DMS53 (cell line): ENCODE results near the gene CD300LF.

Source experiments
- DNase-seq: peaks from one replicate; lab custom pipeline; 2025; lab: John Stamatoyannopoulos, UW

The CD300LF gene

GRCh38 chr17:74712756-74713155 lies at the start of gene CD300LF:
Gene CD300LF (minus strand): TSS chr17:74712923. CDS start chr17:74712866, 57 bp downstream.
- DNase-seq = no peak

GRCh38 chr17:74761931-74762330 lies 49.2 kb upstream of the CD300LF start:
- no peak for DNase-seq

DNA sequence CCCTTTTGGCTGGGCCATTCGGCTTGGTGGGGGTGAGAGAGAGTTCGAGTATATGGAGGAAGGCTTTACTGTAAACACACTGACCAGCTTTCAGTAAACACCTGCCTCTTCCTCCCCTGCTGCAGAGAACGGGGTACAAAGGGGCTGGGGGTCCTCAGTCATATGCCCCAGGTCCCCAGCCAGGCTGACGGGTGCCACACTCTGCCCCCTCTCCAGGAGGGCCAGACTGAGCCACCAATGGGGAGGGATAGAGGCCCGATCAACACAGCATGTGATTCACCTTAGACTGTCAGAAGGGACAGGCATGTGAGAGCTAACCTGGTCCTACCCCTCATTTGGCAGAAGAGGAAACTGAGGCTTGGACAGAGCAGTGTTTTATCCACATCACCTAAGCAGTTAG lies 48.7 kb upstream of the CD300LF start:
- DNase-seq = no peak

- no peak for DNase-seq
Observed at GRCh38 chr17:74760404-74761105, 47.8 kb upstream of the CD300LF start.

DNA sequence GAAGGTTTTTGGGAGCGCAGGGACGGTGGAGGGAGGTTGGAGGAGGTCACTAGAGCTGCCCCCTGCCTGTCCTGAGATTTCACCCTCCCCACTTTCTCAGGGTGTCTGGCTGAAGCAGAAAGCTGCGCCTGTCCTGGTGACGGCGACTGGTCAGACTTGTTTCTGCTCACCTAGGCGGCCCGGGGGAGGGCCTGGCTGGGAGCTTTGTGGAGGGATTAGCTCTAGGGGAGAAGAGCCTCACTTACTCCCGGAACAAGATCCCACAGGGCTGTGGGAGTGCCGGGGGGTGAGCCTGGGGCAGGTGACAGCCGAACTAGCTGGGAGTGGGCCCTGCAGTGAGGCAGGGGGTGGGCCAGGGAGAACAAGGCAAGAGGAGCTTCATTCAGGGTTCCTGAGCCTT lies 47.2 kb upstream of the CD300LF start:
- DNase-seq = peak; percentile 70

- peak; percentile 33 for DNase-seq
Observed at GRCh38 chr17:74759243-74759801, 46.6 kb upstream of the CD300LF start.

DNA sequence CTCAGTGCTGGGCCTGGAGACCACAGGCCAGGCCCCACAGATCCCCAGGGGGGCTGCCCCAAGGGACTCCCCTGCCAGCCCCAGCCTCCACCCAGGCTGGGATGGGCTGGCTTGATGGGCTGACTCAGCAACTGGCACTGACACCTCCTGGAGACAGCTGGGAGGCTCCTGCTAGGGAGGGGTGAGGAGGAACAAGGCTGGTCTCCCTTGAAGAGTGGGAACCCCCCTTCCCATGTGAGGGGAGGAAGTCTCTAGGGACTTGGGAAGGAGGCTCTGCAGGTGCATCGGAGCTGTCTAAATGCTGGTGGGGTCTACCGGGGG lies 46.1 kb upstream of the CD300LF start:
- DNase-seq = no peak

GRCh38 chr17:74757931-74758847 lies 45.5 kb upstream of the CD300LF start:
- DNase-seq = no peak

DNA sequence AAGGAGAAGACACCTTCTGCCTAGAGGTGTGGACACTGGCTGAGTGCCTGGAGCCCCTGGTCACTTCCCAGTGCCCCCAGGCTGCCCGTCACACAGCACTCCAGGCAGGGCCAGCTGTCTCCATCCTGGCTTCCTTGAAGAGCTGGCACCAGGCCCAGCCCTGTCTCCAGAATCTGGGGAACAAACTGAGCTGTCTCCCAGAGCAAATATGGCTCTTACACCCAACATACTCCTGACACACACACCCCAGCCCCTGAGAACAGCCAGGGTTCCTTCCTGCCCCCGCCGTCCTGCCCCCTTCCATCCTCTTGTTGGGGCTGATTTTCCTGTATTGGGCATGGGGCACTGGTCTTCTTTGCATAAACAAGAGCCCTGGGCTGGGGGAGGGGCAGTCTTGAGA lies 44.8 kb upstream of the CD300LF start:
- no peak for DNase-seq

- no peak for DNase-seq
Observed at GRCh38 chr17:74756891-74757290, 44.2 kb upstream of the CD300LF start.

DNA sequence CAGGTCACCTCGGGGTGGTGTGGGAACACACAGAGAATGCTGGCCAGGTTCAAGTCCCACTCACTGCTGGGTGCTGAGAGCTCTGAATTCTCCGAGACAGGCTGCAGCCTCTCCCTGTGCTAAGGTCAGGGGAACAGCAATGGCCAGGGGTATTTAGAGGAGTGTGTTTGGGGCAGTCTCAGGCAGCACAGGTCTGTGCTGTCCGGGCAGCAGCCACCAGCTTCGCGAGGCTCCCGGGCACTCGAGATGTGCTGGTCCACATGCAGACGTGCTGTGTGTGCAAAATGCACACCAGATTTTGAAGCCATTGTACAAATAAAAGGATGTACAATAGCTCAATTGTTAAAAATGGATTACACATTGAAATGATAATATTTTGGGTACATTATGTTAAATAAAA lies 42.8 kb upstream of the CD300LF start:
- no peak for DNase-seq

GRCh38 chr17:74754832-74755231 lies 42.1 kb upstream of the CD300LF start:
- DNase-seq = no peak

- no peak for DNase-seq
Observed at GRCh38 chr17:74752822-74753401, 40.2 kb upstream of the CD300LF start.

- no peak for DNase-seq
Observed at GRCh38 chr17:74752415-74752814, 39.7 kb upstream of the CD300LF start.

- DNase-seq = peak; percentile 27
Observed at GRCh38 chr17:74750327-74751069, 37.8 kb upstream of the CD300LF start.

- no peak for DNase-seq
Observed at GRCh38 chr17:74750039-74750326, 37.3 kb upstream of the CD300LF start.

GRCh38 chr17:74749279-74750038 lies 36.7 kb upstream of the CD300LF start:
- DNase-seq = peak; percentile 72

- DNase-seq = peak; percentile 98
Observed at GRCh38 chr17:74748529-74749278, 36.0 kb upstream of the CD300LF start, which contains the start of gene NHERF1. Gene NHERF1 (plus strand): TSS chr17:74748628. CDS start chr17:74748847, 219 bp downstream.

- DNase-seq = no peak
Observed at GRCh38 chr17:74748279-74748528, 35.5 kb upstream of the CD300LF start.

GRCh38 chr17:74746922-74747321 lies 34.2 kb upstream of the CD300LF start:
- DNase-seq = no peak

DNA sequence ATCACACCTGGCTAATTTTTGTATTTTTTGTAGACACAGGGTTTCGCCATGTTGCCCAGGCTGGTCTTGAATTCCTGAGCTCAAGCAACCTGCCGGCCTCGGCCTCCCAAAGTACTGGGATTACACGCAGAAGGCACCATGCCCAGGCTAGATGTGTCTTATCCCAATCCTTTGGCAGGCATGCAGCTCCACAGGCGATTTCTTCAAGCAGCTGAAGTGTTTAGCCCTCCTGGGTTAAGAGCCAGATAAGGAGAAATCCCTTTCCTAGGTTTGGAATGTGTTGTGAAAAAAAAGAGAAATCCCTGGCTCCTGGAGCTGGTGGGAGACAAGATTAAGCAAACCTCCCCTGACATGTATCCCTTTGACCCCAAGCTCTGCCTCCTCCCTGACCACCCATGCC lies 33.7 kb upstream of the CD300LF start:
- DNase-seq = no peak
